ENCODE measurements around the gene ARHGEF11. TPM values are rescaled to one million over a fixed set of nuclear protein-coding genes. Genes with fewer than 3 reads are reported as not detected.

ARHGEF11 gene
- total and polyA plus RNA-seq, 9 of the 15 experiments (the other 6 are each of a cell fraction or from before 2014, with no cell fraction given) = 0.14 to 15.5 (median 9.0) TPM

DNA sequence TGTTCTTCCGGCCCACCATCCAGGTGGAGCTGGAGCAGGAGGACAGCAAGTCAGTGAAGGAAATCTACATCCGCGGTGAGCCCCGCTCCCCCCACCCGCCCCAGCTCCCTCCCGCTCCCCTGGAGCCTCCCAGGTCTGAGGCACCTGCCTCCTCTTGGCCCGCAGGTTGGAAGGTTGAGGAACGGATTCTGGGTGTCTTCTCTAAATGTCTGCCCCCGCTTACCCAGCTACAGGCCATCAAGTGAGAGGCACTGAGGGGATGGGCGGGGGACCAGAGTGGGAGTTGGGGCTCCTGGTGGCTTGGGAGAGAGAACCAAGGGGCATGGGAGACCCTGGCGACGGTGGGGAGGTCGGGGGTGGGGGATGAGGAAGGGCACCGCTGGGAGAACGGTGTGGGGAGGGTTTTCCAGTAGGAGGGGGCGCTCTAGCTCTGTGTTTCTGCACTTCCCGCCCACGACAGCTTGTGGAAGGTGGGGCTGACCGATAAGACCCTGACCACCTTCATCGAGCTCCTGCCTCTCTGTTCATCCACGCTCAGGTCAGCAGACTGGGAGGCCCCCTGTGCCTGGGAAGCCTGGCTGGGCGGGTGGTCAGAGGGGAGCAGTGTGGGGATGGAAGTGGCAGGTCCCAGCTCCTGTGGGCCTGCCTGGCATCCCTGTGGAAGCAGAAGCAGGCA is 120.9 kb downstream of the ARHGEF11 start (continued):
- TF ChIP-seq HDAC8 (tag; IDR thresholded peaks at IDR 0.05) (no peak), RB1 (IDR thresholded peaks at IDR 0.05; ENCODE audit: low read depth) (peak; percentile 26; the same call in 1 of the 2 replicates), TCF3 (CRISPR knock-in tag; IDR thresholded peaks at IDR 0.05) (peak; percentile 56), CHCHD3 (CRISPR knock-in tag; IDR thresholded peaks at IDR 0.05) (no peak), EGR1 (conservative IDR thresholded peaks at IDR 0.05) (peak; percentile 83), SRSF7 (optimal IDR thresholded peaks at IDR 0.05; ENCODE audit: low read depth, low read length) (no peak)
- TF ChIP-seq, protein P1, sequence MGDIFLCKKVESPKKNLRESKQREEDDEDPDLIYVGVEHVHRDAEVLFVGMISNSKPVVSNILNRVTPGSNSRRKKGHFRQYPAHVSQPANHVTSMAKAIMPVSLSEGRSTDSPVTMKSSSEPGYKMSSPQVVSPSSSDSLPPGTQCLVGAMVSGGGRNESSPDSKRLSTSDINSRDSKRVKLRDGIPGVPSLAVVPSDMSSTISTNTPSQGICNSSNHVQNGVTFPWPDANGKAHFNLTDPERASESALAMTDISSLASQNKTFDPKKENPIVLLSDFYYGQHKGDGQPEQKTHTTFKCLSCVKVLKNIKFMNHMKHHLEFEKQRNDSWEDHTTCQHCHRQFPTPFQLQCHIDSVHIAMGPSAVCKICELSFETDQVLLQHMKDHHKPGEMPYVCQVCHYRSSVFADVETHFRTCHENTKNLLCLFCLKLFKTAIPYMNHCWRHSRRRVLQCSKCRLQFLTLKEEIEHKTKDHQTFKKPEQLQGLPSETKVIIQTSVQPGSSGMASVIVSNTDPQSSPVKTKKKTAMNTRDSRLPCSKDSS (IDR thresholded peaks at IDR 0.05; ENCODE audit: low read depth, partially characterized antibody) = no peak
- TF ChIP-seq, protein P2, sequence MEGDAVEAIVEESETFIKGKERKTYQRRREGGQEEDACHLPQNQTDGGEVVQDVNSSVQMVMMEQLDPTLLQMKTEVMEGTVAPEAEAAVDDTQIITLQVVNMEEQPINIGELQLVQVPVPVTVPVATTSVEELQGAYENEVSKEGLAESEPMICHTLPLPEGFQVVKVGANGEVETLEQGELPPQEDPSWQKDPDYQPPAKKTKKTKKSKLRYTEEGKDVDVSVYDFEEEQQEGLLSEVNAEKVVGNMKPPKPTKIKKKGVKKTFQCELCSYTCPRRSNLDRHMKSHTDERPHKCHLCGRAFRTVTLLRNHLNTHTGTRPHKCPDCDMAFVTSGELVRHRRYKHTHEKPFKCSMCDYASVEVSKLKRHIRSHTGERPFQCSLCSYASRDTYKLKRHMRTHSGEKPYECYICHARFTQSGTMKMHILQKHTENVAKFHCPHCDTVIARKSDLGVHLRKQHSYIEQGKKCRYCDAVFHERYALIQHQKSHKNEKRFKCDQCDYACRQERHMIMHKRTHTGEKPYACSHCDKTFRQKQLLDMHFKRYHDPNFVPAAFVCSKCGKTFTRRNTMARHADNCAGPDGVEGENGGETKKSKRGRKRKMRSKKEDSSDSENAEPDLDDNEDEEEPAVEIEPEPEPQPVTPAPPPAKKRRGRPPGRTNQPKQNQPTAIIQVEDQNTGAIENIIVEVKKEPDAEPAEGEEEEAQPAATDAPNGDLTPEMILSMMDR (IDR thresholded peaks at IDR 0.05 in 2 of 3, conservative IDR thresholded peaks at IDR 0.05 in 1 of 3; ENCODE audit: insufficient read depth in 2 of 3, low read depth in 1 of 3, low read length in 3 of 3) = peak in 1 of 3 experiments; percentile 36; a peak in 2 of 6 replicates
- TF ChIP-seq, protein P3, sequence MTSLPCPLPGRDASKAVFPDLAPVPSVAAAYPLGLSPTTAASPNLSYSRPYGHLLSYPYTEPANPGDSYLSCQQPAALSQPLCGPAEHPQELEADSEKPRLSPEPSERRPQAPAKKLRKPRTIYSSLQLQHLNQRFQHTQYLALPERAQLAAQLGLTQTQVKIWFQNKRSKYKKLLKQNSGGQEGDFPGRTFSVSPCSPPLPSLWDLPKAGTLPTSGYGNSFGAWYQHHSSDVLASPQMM (CRISPR knock-in tag; IDR thresholded peaks at IDR 0.05) = no peak
- TF ChIP-seq, protein P4, sequence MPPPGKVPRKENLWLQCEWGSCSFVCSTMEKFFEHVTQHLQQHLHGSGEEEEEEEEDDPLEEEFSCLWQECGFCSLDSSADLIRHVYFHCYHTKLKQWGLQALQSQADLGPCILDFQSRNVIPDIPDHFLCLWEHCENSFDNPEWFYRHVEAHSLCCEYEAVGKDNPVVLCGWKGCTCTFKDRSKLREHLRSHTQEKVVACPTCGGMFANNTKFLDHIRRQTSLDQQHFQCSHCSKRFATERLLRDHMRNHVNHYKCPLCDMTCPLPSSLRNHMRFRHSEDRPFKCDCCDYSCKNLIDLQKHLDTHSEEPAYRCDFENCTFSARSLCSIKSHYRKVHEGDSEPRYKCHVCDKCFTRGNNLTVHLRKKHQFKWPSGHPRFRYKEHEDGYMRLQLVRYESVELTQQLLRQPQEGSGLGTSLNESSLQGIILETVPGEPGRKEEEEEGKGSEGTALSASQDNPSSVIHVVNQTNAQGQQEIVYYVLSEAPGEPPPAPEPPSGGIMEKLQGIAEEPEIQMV (tag; conservative IDR thresholded peaks at IDR 0.05; ENCODE audit: low read depth) = no peak

Measured in K562 (cell line).